Measurements from ENCODE around the gene NIPA2. TPM values are rescaled to one million over a fixed set of nuclear protein-coding genes. Genes with fewer than 3 reads are reported as not detected.

The NIPA2 gene
- total RNA-seq, 1 experiment from 2014 or later: 120 TPM

GRCh38 chr15:22839046-22839695 lies 705 bp downstream of the NIPA2 start:
- DNase-seq (ENCODE audit: low read depth): peak; percentile 10

- no peak for DNase-seq (ENCODE audit: low read depth)
Measured at GRCh38 chr15:22844421-22845288, 6.2 kb downstream of the NIPA2 start.

- DNase-seq (ENCODE audit: low read depth): no peak
Measured at GRCh38 chr15:22845289-22845900, 6.9 kb downstream of the NIPA2 start.

- no peak for DNase-seq (ENCODE audit: low read depth)
Measured at GRCh38 chr15:22846073-22846472, 7.6 kb downstream of the NIPA2 start.

- no peak for DNase-seq (ENCODE audit: low read depth)
Measured at GRCh38 chr15:22850055-22850454, 11.6 kb downstream of the NIPA2 start.

GRCh38 chr15:22851513-22851912 lies 13.0 kb downstream of the NIPA2 start:
- DNase-seq (ENCODE audit: low read depth): no peak

GRCh38 chr15:22855791-22856190 lies 17.3 kb downstream of the NIPA2 start:
- DNase-seq (ENCODE audit: low read depth): no peak

GRCh38 chr15:22856659-22857058 lies 18.2 kb downstream of the NIPA2 start:
- no peak for DNase-seq (ENCODE audit: low read depth)

GRCh38 chr15:22861161-22861560 lies 22.7 kb downstream of the NIPA2 start:
- DNase-seq (ENCODE audit: low read depth): no peak

GRCh38 chr15:22863356-22863755 lies 24.9 kb downstream of the NIPA2 start:
- DNase-seq (ENCODE audit: low read depth): no peak

GRCh38 chr15:22866079-22866478 lies 27.6 kb downstream of the NIPA2 start:
- DNase-seq (ENCODE audit: low read depth): peak; percentile 94

GRCh38 chr15:22867886-22868285 lies 29.4 kb downstream of the NIPA2 start:
- DNase-seq (ENCODE audit: low read depth): no peak

- DNase-seq (ENCODE audit: low read depth): no peak
Measured at GRCh38 chr15:22868495-22868894, 30.0 kb downstream of the NIPA2 start.

GRCh38 chr15:22868928-22869327 lies 30.5 kb downstream of the NIPA2 start:
- DNase-seq (ENCODE audit: low read depth): no peak

GRCh38 chr15:22869856-22870255 lies 31.4 kb downstream of the NIPA2 start:
- no peak for DNase-seq (ENCODE audit: low read depth)

GRCh38 chr15:22870865-22871264 lies 32.4 kb downstream of the NIPA2 start:
- no peak for DNase-seq (ENCODE audit: low read depth)

GRCh38 chr15:22871481-22872086 lies 33.1 kb downstream of the NIPA2 start:
- no peak for DNase-seq (ENCODE audit: low read depth)

- peak; percentile 75 for DNase-seq (ENCODE audit: low read depth)
Measured at GRCh38 chr15:22872936-22873701, 34.7 kb downstream of the NIPA2 start.

GRCh38 chr15:22873841-22874240 lies 35.4 kb downstream of the NIPA2 start:
- DNase-seq (ENCODE audit: low read depth): no peak

GRCh38 chr15:22874256-22874655 lies 35.8 kb downstream of the NIPA2 start:
- DNase-seq (ENCODE audit: low read depth): no peak

- no peak for DNase-seq (ENCODE audit: low read depth)
Measured at GRCh38 chr15:22874966-22875365, 36.5 kb downstream of the NIPA2 start.

- no peak for DNase-seq (ENCODE audit: low read depth)
Measured at GRCh38 chr15:22877117-22877516, 38.7 kb downstream of the NIPA2 start.

All from M059J (cell line).